ENCODE results near the gene RPL5. TPM values are rescaled to one million over a fixed set of nuclear protein-coding genes. Genes with fewer than 3 reads are reported as not detected.
A peak's percentile ranks its signal among the peaks of the same experiment; 100 is the strongest.

The RPL5 gene
- total RNA-seq, 4 donors from 2014 or later = 1,085 to 2,182 (median 1,790) TPM

DNA sequence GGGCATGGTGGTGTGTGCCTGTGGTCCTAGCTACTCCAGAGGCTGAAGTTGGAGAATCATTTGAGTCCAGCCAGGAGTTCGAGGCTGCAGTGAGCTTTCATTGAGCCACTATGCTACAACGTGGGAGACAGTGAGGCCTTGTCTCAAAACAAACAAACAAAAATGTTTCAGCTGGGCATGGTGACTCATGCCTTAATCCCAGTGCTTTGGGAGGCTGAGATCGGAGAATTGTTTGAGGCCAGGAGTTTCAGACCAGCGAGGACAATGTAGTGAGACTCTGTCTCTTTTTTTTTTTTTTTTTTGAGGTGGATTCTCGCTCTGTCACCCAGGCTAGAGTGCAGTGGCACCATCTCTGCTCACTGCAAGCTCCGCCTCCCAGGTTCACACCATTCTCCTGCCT lies 5.0 kb upstream of the RPL5 start:
- no peak overlapping the region for H3K27ac ChIP-seq (replicated peaks in 1 of 4)
- H3K9me3 ChIP-seq = no peaks in the 10 kb centered on the region
- intact Hi-C loops (cut with DNase I) = no loop called here
- TF ChIP-seq POLR2A (IDR thresholded peaks at IDR 0.05; ENCODE audit: low read depth) (no peak), POLR2AphosphoS5 (IDR thresholded peaks at IDR 0.05) (no peak), CTCF (IDR thresholded peaks at IDR 0.05) (no peak), EP300 (IDR thresholded peaks at IDR 0.05) (no peak)
- 80% methylated on average over 6 of the region's 6 CpGs for WGBS
- H3K4me3 ChIP-seq = no peak overlapping the region
- DNase-seq (ENCODE audit: extremely low spot score) = no peak
- no peaks in the 10 kb centered on the region for H3K27me3 ChIP-seq
- H3K4me1 ChIP-seq = peaks cover 3 to 6% (median 4%) of the 10 kb centered on the region in 4 donors
- no peaks in the 10 kb centered on the region for H3K36me3 ChIP-seq

DNA sequence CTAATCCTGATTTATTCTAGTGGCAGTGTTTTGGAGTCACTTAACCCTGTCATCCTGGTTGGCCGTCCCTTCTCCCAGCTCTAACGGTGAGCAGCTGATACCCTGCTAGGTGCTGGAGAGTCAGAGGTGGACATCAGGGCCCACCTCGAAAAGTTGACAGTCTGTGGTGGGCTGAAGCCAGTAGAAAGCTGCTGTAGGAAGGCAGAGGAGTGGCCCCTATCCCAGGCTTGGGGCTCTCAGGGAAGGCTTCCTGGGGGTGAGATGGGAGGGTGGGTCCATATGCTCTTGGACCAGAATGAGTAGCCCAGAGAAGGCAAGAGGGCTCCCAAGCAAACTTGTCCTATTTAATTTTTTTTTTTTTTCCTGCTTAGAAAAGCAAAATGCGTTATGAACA lies 475 bp upstream of the RPL5 start:
- H3K9me3 ChIP-seq = no peaks in the 10 kb centered on the region
- H3K27me3 ChIP-seq = no peaks in the 10 kb centered on the region
- intact Hi-C loops (cut with DNase I) = loop anchor here (10.0 kb wide), 1 partner anchor 47 kb away; the partner anchor contains the start of gene EVI5
- H3K4me1 ChIP-seq = peaks cover 29 to 41% (median 39%) of the 10 kb centered on the region in 4 donors
- DNase-seq (ENCODE audit: extremely low spot score) = no peak
- H3K4me3 ChIP-seq = peak overlapping the region; percentile 84 to 95 (median 92)
- WGBS = 46% methylated on average over 4 of the region's 4 CpGs
- TF ChIP-seq POLR2A (IDR thresholded peaks at IDR 0.05; ENCODE audit: low read depth) (no peak), POLR2AphosphoS5 (IDR thresholded peaks at IDR 0.05) (no peak), EP300 (IDR thresholded peaks at IDR 0.05) (no peak), CTCF (IDR thresholded peaks at IDR 0.05) (no peak)
- peak overlapping the region in 3 of 4 donors; percentile 95 to 96 (median 95) for H3K27ac ChIP-seq (replicated peaks in 1 of 4)
- H3K36me3 ChIP-seq = peaks cover 0 to 30% (median 21%) of the 10 kb centered on the region in 4 donors

DNA sequence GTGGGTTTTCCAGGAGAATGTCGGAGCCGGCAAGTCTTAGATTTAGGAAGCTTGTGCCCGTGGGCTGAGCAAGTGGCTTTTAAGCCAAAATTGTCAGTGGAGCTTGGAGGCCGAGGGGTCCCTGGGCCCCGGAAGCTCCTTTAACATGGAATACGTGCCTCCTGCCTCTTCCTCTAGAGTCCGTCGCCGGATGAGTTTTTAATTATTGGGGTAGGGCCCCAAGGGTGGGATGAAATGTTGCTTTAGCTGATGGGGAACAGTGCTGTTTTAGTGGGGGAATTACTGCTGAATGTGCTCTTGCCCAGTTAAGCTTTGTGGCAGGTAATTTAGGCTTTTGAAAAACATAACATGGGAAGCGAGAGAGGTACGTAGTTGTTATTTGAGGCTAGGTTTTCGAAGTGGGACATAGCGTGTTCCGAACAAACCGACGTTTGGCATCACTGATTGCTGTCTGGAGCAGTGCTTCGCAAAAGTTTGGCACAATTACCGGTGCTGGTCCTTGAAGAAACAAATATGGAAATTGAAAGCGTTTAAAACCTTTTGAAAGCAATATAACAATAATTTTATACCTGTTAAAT lies 786 bp downstream of the RPL5 start:
- H3K27ac ChIP-seq (replicated peaks in 1 of 4) = peak overlapping the region; percentile 95 to 96 (median 95)
- H3K9me3 ChIP-seq = no peaks in the 10 kb centered on the region
- peaks cover 0 to 43% (median 33%) of the 10 kb centered on the region in 4 donors for H3K36me3 ChIP-seq
- TF ChIP-seq EP300 (IDR thresholded peaks at IDR 0.05) (no peak), POLR2AphosphoS5 (IDR thresholded peaks at IDR 0.05) (peak in 1 of 2 donors; percentile 31)
- WGBS = under 1% methylated on average over 19 of the region's 19 CpGs
- peaks cover 36 to 53% (median 51%) of the 10 kb centered on the region in 4 donors for H3K4me1 ChIP-seq
- DNase-seq (ENCODE audit: extremely low spot score) = no peak
- no peaks in the 10 kb centered on the region for H3K27me3 ChIP-seq
- H3K4me3 ChIP-seq = peak overlapping the region; percentile 84 to 95 (median 92)
- intact Hi-C loops (cut with DNase I) = loop anchor here (10.0 kb wide), 1 partner anchor 48 kb away; the partner anchor contains the start of gene EVI5

- intact Hi-C loops (cut with DNase I) = loop anchor here (10.0 kb wide), 1 partner anchor 49 kb away; the partner anchor contains the start of gene EVI5
- Histone ChIP-seq H3K9me3 (no peaks in the 10 kb centered on the region), H3K27ac (replicated peaks in 1 of 4) (peak overlapping the region; percentile 95 to 96 (median 95)), H3K4me3 (peak overlapping the region; percentile 84 to 95 (median 92)), H3K27me3 (no peaks in the 10 kb centered on the region), H3K4me1 (peaks cover 44 to 65% (median 63%) of the 10 kb centered on the region in 4 donors), H3K36me3 (peaks cover 0 to 55% (median 42%) of the 10 kb centered on the region in 4 donors)
- WGBS = 54% methylated on average over 5 of the region's 5 CpGs
- TF ChIP-seq POLR2AphosphoS5 (IDR thresholded peaks at IDR 0.05) (no peak), EP300 (IDR thresholded peaks at IDR 0.05) (no peak), CTCF (IDR thresholded peaks at IDR 0.05) (no peak), POLR2A (IDR thresholded peaks at IDR 0.05; ENCODE audit: low read depth) (no peak)
- DNase-seq (ENCODE audit: extremely low spot score) = no peak
Observed at GRCh38 chr1:92833840-92834239, 2.0 kb downstream of the RPL5 start.

DNA sequence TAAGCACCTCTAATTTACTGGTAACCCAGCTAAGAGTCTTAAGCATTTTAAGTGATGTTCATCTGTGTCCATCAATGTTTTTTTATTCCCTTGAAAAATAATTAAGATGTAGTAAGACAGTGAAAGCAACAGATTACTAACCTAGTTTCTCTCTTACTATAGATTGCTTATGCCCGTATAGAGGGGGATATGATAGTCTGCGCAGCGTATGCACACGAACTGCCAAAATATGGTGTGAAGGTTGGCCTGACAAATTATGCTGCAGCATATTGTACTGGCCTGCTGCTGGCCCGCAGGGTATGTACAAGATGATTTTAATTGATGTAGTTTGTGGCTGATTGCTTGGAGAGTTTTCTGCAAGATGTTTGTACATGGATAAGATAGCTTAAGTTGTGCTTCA lies 2.8 kb downstream of the RPL5 start:
- no peak for TF ChIP-seq POLR2AphosphoS5 (IDR thresholded peaks at IDR 0.05)
- no peak for TF ChIP-seq CTCF (IDR thresholded peaks at IDR 0.05)
- TF ChIP-seq POLR2A (IDR thresholded peaks at IDR 0.05; ENCODE audit: low read depth) = no peak
- no peak for TF ChIP-seq EP300 (IDR thresholded peaks at IDR 0.05)
- 55% methylated on average over 5 of the region's 5 CpGs for WGBS
- no peaks in the 10 kb centered on the region for H3K9me3 ChIP-seq
- H3K27me3 ChIP-seq = no peaks in the 10 kb centered on the region
- H3K36me3 ChIP-seq = peaks cover 0 to 62% (median 49%) of the 10 kb centered on the region in 4 donors
- peaks cover 50 to 73% (median 71%) of the 10 kb centered on the region in 4 donors for H3K4me1 ChIP-seq
- no peak for DNase-seq (ENCODE audit: extremely low spot score)
- H3K27ac ChIP-seq (replicated peaks in 1 of 4) = peak overlapping the region in 2 of 4 donors; percentile 95
- intact Hi-C loops (cut with DNase I) = loop anchor here (10.0 kb wide), 1 partner anchor 50 kb away; the partner anchor contains the start of gene EVI5
- H3K4me3 ChIP-seq = peak overlapping the region in 1 of 4 donors; percentile 3
